ENCODE data around the gene NIPA2. TPM values are rescaled to one million over a fixed set of nuclear protein-coding genes. Genes with fewer than 3 reads are reported as not detected.

Gene NIPA2
- 10 to 100 TPM; 29.9 to 41.3 (median 34.5) TPM for total RNA-seq

GRCh38 chr15:22838292-22839042 lies at the start of gene NIPA2:
TSS of gene NIPA2 (plus strand) at chr15:22838666. CDS start at chr15:22851732, 13,066 bp downstream.
- H3K36me3 ChIP-seq: peaks cover 0 to 17% (median 8%) of the 10 kb centered on the region in 4 donors
- DNase-seq (ENCODE audit: extremely low spot score): peak; percentile 100
- H3K9me3 ChIP-seq: no peaks in the 10 kb centered on the region
- H3K27me3 ChIP-seq: no peaks in the 10 kb centered on the region
- H3K4me3 ChIP-seq: peak within 1 kb of the TSS; percentile 77 to 90 (median 80)
- peaks cover 15 to 37% (median 27%) of the 10 kb centered on the region in 4 donors for H3K4me1 ChIP-seq
- intact Hi-C loops (cut with DNase I): loop anchor here (2.0 kb wide), 1 partner anchor 52 kb away; the partner anchor contains the start of gene NIPA1
- H3K27ac ChIP-seq (replicated peaks in 1 of 4): peak within 1 kb of the TSS; percentile 88 to 98 (median 96)
- TF ChIP-seq CTCF (IDR thresholded peaks at IDR 0.05): no peak
- TF ChIP-seq POLR2AphosphoS5 (IDR thresholded peaks at IDR 0.05): peak; percentile 97 to 98
- TF ChIP-seq EP300 (IDR thresholded peaks at IDR 0.05): no peak
- TF ChIP-seq POLR2A (IDR thresholded peaks at IDR 0.05; ENCODE audit: low read depth): peak; percentile 55
- WGBS: 1% methylated on average over 56 of the region's 83 CpGs

- Histone ChIP-seq H3K27me3 (no peaks in the 10 kb centered on the region), H3K36me3 (no peaks in the 10 kb centered on the region), H3K4me1 (no peaks in the 10 kb centered on the region), H3K27ac (replicated peaks in 1 of 4) (no peak overlapping the region), H3K4me3 (no peak overlapping the region), H3K9me3 (peaks cover 0 to 10% (median 3%) of the 10 kb centered on the region in 4 donors)
- 95% methylated on average over 4 of the region's 4 CpGs for WGBS
- intact Hi-C loops (cut with DNase I): no loop called here
- no peak for DNase-seq (ENCODE audit: extremely low spot score)
- TF ChIP-seq CTCF (IDR thresholded peaks at IDR 0.05): no peak
- no peak for TF ChIP-seq EP300 (IDR thresholded peaks at IDR 0.05)
- TF ChIP-seq POLR2AphosphoS5 (IDR thresholded peaks at IDR 0.05): no peak
- TF ChIP-seq POLR2A (IDR thresholded peaks at IDR 0.05; ENCODE audit: low read depth): no peak
Measured at GRCh38 chr15:22794063-22794462, 44.4 kb upstream of the NIPA2 start.

GRCh38 chr15:22794621-22795167 lies 43.8 kb upstream of the NIPA2 start:
- WGBS: 92% methylated on average over 17 of the region's 17 CpGs
- H3K4me1 ChIP-seq: no peaks in the 10 kb centered on the region
- no peak overlapping the region for H3K4me3 ChIP-seq
- no peaks in the 10 kb centered on the region for H3K36me3 ChIP-seq
- no peak for TF ChIP-seq POLR2AphosphoS5 (IDR thresholded peaks at IDR 0.05)
- intact Hi-C loops (cut with DNase I): no loop called here
- no peaks in the 10 kb centered on the region for H3K27me3 ChIP-seq
- no peak overlapping the region for H3K27ac ChIP-seq (replicated peaks in 1 of 4)
- no peak for DNase-seq (ENCODE audit: extremely low spot score)
- H3K9me3 ChIP-seq: peaks cover 0 to 4% (median under 1%) of the 10 kb centered on the region in 4 donors

GRCh38 chr15:22795206-22796063 lies 43.0 kb upstream of the NIPA2 start:
- 93% methylated on average over 20 of the region's 20 CpGs for WGBS
- intact Hi-C loops (cut with DNase I): no loop called here

More at GRCh38 chr15:22795206-22796063, 43.0 kb upstream of the NIPA2 start:
- DNase-seq (ENCODE audit: extremely low spot score): no peak
- Histone ChIP-seq H3K27ac (replicated peaks in 1 of 4) (no peak overlapping the region), H3K4me1 (no peaks in the 10 kb centered on the region), H3K27me3 (no peaks in the 10 kb centered on the region), H3K36me3 (no peaks in the 10 kb centered on the region), H3K4me3 (no peak overlapping the region), H3K9me3 (no peaks in the 10 kb centered on the region)
- TF ChIP-seq POLR2A (IDR thresholded peaks at IDR 0.05; ENCODE audit: low read depth) (no peak), POLR2AphosphoS5 (IDR thresholded peaks at IDR 0.05) (no peak), EP300 (IDR thresholded peaks at IDR 0.05) (no peak), CTCF (IDR thresholded peaks at IDR 0.05) (no peak)
